Measurements from ENCODE around the gene MAP2K1. TPM values are rescaled to one million over a fixed set of nuclear protein-coding genes. Genes with fewer than 3 reads are reported as not detected.
"Not testable (repeated sequence)": the region's sequence is repeated elsewhere in the genome, so short reads cannot be mapped to it uniquely, and the experiment has no call there.

Gene MAP2K1
- total RNA-seq, 1 donor from 2014 or later: 36.9 TPM

DNA sequence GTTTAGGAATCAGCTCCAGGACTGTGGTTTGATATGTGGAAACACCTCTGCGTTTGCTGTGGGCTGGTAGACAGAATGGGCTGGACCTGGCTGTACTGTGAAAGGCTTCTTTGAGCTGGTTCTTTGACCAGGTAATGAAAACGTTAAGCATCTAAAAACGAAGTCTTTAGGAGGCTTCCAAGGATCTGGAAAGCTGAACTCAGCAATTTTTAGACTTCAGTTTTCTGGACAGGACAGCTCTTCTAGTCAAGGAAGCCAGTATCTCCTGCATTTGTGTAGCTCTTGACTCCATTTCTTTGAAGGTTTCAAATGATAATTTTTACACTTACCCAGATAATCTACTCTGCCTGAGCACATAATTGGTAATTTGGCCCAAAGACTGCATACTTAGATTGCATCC is 25.5 kb downstream of the MAP2K1 start:
- intact Hi-C loops (cut with DNase I): no loop called here
- no peak for ATAC-seq (ENCODE audit: poor library complexity)
- no peak for DNase-seq

DNA sequence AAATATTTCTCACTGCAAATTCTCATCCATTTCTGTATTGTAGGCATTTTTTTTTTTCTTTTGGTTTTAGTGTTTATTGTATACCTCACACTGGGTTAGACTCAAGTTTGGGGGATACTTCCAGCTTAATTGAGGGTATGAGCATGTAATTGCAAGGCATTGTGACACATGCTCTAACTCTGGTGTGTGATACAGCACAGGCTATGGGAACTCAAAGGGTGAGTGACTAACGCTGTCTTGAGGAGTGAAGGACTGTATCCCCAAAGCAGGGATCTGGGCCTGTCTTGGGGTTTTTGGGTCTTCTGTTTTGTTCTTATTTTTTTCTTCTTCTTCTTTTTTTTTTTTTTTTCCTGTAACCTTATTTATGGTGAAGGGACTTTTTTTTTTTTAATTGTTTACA is 26.9 kb downstream of the MAP2K1 start:
- DNase-seq (no peak), ATAC-seq (ENCODE audit: poor library complexity) (no peak)
- intact Hi-C loops (cut with DNase I): no loop called here

DNA sequence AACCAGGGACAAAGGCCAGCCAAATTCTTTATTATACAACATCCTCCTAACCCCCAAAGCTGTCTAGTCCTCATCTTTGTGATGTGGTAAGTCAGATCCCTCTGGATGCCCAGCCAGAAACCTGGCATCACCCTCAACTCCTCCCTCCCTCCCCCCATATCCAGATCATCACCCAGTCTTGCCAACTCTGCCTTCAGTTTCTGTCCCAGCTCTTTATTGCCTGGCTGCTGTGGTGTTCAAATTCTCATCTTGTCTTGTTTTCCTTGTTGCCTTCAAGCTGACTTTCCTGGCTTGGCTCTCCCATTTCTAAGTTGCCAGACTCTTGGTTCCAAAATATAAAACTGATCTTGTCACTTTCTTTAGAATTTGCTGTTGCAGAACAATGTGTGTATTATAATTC is 28.6 kb downstream of the MAP2K1 start:
- no peak for DNase-seq
- intact Hi-C loops (cut with DNase I): no loop called here
- ATAC-seq (ENCODE audit: poor library complexity): peak; percentile 25

DNA sequence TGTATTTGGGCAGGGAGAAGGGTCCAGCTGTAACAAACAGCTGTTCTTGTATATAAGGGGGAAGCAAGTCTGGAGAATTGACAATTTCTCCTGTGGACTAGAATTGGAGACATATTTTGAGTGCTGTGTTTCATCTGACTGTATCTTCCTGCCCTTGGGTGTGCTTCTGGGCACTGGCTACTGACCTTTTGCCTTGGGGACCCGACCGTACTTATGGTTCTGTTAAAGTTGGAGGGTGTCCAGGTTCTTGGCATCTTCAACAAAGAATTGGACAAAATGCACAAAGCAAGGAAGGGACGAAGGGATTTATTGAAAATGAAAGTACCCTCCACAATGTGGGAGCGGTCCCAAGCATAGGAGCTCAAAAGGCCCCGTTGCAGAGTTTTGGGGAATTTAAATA is 31.0 kb downstream of the MAP2K1 start:
- ATAC-seq (ENCODE audit: poor library complexity) (no peak), DNase-seq (no peak)
- intact Hi-C loops (cut with DNase I): no loop called here

DNA sequence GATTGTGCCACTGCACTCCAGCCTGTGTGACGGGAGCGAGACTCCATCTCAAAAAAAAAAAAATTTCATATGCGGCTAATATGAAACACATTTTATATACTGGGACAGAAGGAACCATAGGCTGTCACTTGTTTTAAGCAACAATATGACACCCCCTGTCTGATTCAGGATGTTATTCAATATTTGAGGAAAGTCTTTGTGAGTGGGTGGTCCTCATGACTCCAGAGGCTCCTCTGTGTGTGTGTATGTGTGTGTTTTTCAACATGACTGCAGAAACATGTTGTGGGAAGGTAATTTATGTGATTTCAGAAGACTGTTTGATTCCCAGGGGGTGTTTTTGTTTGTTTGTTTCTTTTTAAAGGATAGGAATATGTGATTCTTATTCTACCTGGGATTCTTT is 32.8 kb downstream of the MAP2K1 start:
- DNase-seq (no peak), ATAC-seq (ENCODE audit: poor library complexity) (no peak)
- intact Hi-C loops (cut with DNase I): no loop called here

DNA sequence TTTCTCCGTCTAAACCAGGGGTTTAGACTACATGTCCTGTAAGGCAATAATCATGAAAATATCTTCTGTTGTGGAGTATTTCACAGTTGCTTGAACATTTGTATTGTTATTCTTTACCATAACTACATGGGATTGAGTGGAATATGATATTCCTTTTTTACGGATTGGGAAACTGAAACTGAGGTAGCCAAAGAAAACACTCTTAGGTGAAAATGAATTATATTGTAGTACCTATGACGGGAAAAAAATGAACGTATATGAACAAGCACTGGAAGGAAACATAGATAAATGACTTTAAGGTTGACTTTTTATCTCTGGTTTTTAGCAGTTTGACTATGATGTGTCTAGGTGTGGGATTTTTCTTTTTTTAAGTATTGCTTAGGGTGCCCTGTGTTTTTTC is 35.6 kb downstream of the MAP2K1 start:
- intact Hi-C loops (cut with DNase I): no loop called here
- DNase-seq: no peak

DNA sequence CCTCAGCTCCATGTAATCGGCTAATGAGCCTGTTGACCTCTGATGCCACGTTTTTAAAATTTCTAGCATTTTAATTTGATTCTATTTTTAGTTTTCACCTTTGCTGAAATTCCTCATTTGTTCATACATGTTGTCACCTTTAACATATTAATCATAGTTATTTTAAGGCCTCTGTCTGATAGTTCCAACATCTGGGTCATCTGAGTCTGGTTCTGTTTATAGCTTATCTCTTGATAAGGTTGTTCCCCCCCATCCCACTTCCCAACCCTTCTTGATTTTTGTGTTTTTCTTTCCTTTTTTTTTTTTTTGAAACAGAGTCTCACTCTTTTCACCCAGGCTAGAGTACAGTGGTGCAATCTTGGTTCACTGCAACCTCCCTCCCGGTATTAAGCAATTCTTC is 36.4 kb downstream of the MAP2K1 start:
- intact Hi-C loops (cut with DNase I): no loop called here
- ATAC-seq (ENCODE audit: poor library complexity): no peak
- no peak for DNase-seq

More for the DNA sequence above, 35.6 kb downstream of the MAP2K1 start:
- ATAC-seq (ENCODE audit: poor library complexity): no peak

DNA sequence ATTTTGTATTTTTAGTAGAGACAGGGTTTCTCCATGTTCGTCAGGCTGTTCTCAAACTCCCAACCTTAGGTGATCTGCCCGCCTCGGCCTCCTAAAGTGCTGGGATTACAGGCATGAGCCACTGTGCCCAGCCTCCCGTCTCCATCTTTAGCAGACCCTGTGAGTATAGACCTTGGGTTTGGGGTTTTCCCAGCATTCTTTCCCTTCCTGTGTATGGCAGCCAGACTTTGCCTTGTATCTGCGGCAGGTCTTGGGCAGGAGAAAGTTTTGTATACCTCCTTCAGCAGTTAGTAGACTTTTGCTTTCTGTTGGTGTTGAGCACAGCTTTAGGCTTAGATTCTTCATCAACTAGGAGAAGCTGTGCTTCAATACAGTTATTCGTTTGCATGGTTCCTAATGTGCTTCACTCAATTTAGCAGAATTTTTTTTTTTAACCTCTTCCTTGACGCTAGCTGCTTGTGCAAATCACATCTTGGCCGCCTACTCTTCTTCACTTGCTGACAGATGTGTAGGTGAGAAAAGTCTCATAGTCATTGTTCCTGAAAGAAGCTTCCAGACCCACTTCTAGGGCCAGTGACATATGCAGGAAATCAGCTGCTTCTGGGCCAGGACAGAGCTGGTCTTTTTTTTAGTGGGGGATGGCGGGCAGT is 38.4 kb downstream of the MAP2K1 start:
- DNase-seq (no peak), ATAC-seq (ENCODE audit: poor library complexity) (no peak)
- intact Hi-C loops (cut with DNase I): no loop called here

DNA sequence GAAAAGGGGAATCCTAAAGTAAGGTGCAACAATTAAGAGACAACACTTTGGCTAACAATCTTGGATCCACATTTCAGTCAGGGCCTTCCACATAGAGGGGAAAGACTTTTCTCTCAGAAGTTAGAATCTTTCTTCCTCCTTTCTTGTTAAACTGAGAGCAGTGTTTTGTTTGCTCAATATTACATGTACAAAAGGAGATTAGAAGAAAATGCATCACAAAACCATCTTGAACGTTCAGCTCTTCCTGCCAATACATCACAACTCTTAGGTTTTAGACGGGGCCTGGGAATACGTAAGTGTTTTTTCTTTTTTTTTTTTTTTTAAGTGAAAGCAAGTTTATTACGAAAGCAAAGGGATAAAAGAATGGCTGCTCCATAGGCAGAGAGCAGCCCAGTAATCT is 39.1 kb downstream of the MAP2K1 start:
- intact Hi-C loops (cut with DNase I): no loop called here
- no peak for ATAC-seq (ENCODE audit: poor library complexity)
- no peak for DNase-seq

DNA sequence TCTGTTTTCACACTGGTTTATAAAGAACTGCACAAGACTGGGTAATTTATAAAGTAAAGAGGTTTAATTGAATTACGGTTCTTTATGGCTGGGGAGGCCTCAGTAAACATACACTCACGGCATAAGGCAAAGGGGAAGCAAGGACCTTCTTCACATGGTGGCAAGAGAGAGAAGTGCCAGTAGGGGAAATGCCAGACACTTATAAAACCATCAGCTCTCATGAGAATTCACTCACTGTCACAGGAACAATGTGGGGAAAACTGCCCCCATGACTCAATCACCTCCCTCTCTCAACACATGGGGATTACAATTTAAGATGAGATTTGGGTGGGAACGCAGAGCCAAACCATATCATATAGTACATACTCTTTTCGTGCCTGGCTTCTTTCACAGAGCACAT is 42.4 kb downstream of the MAP2K1 start:
- no peak for DNase-seq
- intact Hi-C loops (cut with DNase I): no loop called here
- no peak for ATAC-seq (ENCODE audit: poor library complexity)

DNA sequence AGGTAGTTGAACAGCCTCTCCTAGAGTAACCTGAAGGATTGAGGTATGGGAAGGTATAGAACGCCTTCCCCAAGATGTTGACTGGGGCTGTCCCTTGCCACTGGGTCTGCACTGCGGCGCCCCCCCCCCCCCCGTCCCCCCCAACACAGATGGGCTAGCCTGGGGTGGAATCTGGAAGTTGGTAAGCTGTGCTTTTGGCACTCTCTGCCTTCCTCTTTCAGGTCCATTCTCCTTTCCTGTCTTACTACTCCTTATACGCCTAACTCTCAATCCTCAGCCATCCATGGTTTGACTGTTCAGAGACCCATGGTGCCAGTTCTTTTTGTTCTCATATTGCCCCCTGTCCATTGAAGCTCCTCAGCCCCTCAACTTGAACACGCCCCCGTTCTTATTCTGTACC is 42.8 kb downstream of the MAP2K1 start:
- intact Hi-C loops (cut with DNase I): no loop called here
- DNase-seq: no peak
- ATAC-seq (ENCODE audit: poor library complexity): no peak

DNA sequence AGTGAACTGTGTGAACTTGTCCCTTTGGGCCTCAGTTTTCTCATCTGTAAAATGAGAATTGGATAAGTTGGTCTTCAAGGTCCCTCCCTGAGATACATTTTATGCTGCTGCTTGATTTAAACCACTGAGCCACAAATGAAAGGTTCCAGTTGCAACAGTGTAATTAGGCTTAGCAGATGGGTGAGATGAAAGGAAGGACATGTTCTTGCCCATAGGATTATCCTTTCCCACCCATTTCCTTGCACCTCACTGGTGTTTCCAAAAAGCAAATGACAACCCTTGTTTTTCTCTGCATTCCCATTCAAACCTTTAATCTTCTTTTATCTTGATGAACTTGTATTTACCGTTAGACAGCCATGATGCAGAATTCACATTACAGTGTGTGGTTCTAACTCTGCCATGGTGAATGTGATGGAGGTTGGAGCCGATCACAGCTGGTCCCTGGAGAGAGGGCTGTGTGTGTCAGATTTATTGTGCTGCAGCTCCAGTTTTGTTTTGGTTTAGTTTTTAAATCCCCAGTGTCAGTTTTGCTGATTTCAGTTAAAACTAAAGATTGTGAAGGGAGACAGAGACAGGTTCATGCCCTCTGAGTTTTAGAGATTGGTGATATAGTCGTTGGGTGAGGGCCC is 44.0 kb downstream of the MAP2K1 start:
- intact Hi-C loops (cut with DNase I): no loop called here
- DNase-seq (no peak), ATAC-seq (ENCODE audit: poor library complexity) (no peak)

DNA sequence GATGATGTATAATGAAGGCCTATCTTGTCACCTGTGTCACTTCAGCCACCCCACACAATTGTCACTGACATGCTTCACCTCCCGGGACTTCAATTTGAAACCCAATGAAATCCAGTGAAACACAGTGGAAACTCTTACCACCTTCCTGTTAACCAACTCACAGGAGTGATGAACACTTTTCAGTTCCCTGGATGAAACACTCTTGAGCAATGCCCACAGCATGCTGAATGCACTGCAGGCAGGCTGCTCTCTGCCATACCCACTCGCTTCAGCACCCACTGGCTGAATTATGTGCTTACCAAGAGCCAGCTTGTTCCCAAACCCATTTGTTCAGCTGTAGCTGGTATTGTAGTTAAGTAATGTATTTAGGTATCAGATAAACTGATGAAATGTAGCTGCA is 47.0 kb downstream of the MAP2K1 start:
- no peak for ATAC-seq (ENCODE audit: poor library complexity)
- intact Hi-C loops (cut with DNase I): no loop called here
- no peak for DNase-seq

DNA sequence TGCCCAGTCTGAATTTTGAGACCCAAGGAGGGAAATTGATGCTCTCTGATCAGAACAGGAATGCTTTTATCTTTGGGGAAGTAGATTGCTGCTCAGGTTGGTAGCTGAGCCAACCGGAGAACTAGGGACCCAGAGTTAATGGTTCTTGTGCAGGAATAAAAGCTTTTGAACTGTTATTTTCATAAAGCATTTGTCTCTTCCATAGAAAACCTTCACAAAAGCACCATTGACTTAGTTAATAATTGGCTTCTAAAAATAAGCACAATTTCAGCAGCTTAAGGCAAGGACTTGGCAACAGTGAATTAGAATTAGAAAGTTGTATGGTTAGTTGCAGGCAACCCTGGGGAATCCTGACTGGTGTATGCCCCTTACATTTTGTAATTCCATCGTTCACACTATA is 53.8 kb downstream of the MAP2K1 start:
- DNase-seq (no peak), ATAC-seq (ENCODE audit: poor library complexity) (no peak)
- intact Hi-C loops (cut with DNase I): no loop called here

DNA sequence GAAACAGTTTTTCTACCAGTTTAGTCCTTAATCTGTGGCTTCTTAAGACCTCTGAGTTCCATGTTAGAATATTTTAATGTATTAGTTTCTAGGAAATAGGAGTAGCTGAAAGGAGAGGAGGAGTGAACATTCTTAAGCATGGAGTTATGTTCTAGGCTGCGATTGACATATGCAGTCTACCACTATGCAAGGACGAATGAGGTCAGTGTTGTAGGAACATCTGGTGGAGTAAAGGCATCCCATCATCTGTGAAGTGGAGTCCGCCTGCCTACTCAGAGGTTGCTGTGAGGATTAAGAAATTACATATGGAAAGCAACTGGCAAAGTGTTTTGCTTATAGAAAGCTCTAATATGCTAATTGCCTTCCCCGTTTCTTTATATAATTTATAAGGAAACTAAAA is 65.7 kb downstream of the MAP2K1 start:
- DNase-seq (no peak), ATAC-seq (ENCODE audit: poor library complexity) (no peak)
- intact Hi-C loops (cut with DNase I): no loop called here

DNA sequence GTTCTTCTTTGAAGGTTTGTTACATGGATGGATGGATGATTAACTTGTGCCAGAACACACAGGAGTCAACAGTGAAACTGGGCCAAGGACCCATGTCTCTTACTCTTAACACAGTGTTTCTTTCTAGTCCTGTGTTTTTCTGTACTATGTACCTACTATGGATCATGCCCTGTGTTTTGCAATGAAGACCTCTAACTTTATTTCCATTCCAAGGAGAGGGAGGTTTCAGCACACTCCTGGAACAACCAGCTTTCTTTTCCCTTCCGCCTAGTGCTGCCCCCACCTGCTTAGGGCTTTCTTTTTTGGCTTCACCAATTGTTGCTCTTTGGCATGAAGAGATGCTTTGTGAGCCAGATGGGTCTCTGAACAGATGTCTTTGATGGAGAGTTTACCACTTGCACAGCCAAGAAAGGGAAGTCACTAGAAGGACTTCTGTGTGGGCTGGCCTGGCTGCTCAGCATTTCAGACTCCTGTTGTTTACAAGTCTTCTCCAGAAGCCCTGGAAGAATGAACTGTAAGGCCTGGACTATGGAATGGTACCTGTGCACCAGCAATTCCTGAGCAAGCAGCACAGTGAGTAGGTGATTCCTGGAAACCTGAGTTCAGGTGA is 66.4 kb downstream of the MAP2K1 start:
- intact Hi-C loops (cut with DNase I): no loop called here
- DNase-seq: no peak
- peak; percentile 58 for ATAC-seq (ENCODE audit: poor library complexity)

DNA sequence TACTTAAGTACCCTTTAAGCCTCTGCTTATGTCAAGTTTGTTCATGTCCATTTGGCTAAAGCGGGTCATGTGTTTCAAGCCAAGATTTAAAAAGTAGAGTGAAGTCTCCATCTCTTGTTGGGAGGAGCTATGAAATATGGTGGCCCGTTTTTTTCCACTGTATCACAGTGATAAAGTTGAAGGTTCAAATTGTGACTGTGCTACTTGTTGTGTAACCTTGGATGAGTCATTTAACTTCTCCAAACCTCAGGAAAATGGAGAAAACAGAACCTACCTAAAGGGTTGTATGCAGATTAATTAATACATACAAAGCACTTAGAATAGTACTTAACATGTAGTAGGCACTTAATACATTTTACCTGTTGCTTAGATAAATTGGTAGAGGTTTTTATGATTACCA is 67.4 kb downstream of the MAP2K1 start:
- intact Hi-C loops (cut with DNase I): no loop called here
- DNase-seq (no peak), ATAC-seq (ENCODE audit: poor library complexity) (no peak)

DNA sequence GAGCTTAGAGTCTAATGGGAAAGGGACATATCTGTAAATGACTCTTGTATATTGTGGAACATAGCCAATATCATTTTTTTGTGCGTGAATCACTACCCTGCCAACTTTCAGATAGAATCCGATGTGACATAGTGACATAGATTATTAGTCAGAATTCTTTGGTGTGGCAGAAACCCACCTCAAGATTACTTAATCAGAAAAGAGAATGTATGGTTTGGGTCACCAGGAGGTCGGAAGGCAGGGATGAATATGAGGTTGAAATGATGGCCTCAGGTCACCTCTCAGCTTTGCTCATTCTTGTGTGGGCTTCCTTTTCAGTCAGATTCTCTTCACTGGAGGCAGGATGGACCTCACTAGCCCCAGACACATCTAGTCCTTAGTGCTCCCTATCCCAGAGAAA is 69.5 kb downstream of the MAP2K1 start:
- no peak for ATAC-seq (ENCODE audit: poor library complexity)
- DNase-seq: no peak
- intact Hi-C loops (cut with DNase I): no loop called here

DNA sequence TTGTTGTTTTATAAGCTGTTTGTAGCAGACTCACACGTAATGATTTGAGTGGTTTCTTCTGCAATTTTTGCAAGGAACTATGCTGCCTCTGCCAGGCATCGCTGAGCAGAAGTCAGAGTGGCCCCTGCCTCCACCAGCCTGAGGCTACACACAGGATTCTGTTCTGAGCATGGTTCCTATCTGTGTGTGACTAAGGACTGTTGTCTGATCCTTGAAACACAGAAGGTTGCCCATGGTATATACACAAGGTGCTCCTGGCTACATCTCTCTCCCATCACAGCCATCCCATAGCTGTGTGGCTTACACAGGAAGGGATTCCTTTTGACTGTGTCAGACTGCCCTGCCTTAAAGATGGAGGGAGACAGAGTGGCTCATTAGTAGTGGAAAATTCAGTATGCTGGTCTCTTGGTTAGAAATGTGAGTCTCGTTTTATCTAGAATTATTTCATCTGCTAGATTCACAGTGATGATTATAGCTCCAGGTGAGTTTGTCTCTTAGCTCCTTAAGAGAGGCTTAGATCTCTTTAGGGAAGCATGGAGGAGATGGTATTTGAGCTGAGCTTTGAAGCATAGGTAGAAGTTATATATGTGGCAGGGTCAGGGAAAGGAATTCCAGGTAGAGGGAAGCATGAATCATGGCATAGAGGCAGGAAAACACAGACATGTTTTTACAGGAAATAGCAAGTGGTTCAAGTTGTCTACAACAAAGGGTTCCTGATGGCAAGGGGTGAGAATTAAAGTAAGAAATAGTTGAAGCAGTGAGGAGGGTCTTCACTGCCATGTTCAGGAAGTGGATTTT is 73.3 kb downstream of the MAP2K1 start:
- intact Hi-C loops (cut with DNase I): no loop called here
- no peak for DNase-seq
- no peak for ATAC-seq (ENCODE audit: poor library complexity)

DNA sequence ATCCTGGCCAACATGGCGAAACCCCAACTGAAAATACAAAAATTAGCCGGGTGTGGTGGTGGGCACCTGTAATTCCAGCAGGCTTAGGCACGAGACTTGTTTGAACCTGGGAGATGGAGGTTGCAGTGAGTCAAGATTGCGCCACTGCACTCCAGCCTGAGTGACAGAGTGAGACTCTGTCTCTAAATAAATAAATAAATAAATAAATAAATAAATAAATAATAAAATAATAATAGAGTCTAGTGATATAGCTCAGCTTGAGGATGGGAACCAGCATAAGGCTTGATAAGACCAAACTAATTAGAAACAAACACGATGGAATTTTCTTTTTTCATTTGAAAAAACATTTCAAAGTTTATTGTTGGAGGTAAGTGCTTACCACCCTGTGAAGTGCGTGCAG is 74.6 kb downstream of the MAP2K1 start:
- DNase-seq; intact Hi-C loops (cut with DNase I); ATAC-seq (ENCODE audit: poor library complexity): not testable (repeated sequence)
